Activated B cell treated with CpG ODN at 0.5 μM for 24 hours (primary cell): Measurements from ENCODE around the gene FARP1. TPM values are rescaled to one million over a fixed set of nuclear protein-coding genes. Genes with fewer than 3 reads are reported as not detected.
A peak's percentile ranks its signal among the peaks of the same experiment; 100 is the strongest.

Experiments
- ATAC-seq: fragments of 200-7000 bp; cut with Tn5 transposase; one replicate; pipeline ENCODE4 v1.10.0; 2021; ENCODE audit warnings: low read depth, mild to moderate bottlenecking, moderate library complexity
- CTCF ChIA-PET: fragments of 350-600 bp; sonication (Branson Sonifier 250); formaldehyde crosslinking; loops from one replicate; lab custom pipeline; 2021; ENCODE audit warnings: antibody characterized with exemption; lab: Charles Lee
- POLR2A ChIA-PET: fragments of 350-600 bp; sonication (Branson Sonifier 250); formaldehyde crosslinking; loops from one replicate; lab custom pipeline; 2021; ENCODE audit warnings: antibody characterized with exemption; lab: Charles Lee
- DNase-seq: peaks from one replicate; pipeline ENCODE4 v3.0.0; 2022
- H3K27ac Mint-ChIP-seq: one replicate; pipeline ENCODE4 v1.8.0; 2020; ENCODE audit warnings: mixed read lengths
- H3K27me3 Mint-ChIP-seq: one replicate; pipeline ENCODE4 v1.8.0; 2021; ENCODE audit warnings: mixed read lengths
- H3K36me3 Mint-ChIP-seq: one replicate; pipeline ENCODE4 v1.8.0; 2021; ENCODE audit warnings: low read depth, mixed read lengths
- H3K4me1 Mint-ChIP-seq: one replicate; pipeline ENCODE4 v1.8.0; 2021; ENCODE audit warnings: mixed read lengths
- H3K4me3 Mint-ChIP-seq: one replicate; pipeline ENCODE4 v1.8.0; 2020; ENCODE audit warnings: mild to moderate bottlenecking, mixed read lengths
- H3K9me3 Mint-ChIP-seq: one replicate; pipeline ENCODE4 v1.8.0; 2020; ENCODE audit warnings: mixed read lengths
- intact Hi-C: fragments of 100-400 bp; cut with micrococcal nuclease; formaldehyde crosslinking; loops from one replicate; pipeline ENCODE4 v1.15.1; 2024
- total RNA-seq: library from RNA; stranded (reverse); gene quantifications from 2 replicates; pipeline ENCODE4 v1.2.3, GENCODE V29; 2022
- TF ChIP-seq, protein P1 (sequence below): fragments of 200-600 bp; IDR thresholded peaks from one replicate; pipeline ENCODE4 v1.8.0; 2022; ENCODE audit warnings: antibody characterized with exemption, mild to moderate bottlenecking

Gene FARP1
- total RNA-seq, 1 donor from 2014 or later: 2.1 TPM

DNA sequence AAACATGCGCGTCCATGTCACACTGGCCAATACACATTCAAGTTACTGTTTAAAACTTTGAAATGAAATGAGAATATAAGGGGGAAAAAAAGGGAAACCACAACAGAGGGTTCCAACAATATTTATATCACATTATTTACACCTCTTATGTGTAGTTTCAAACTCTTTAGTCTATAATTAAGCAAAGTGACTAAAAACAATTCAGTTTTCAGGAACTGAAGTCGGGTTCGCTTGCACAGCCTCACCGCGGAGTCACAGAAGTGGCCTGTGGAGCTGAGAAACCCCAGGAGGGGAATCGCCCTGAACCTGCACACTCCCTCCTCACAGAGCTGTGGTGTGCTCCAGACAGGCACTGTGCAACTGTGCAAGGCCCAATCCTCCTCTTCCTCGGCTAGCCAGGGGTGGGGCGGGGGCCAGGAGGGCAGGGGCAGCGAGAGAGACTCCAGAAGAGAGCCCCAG lies 358.1 kb downstream of the FARP1 start:
- no peaks in the 10 kb centered on the region for H3K9me3 Mint-ChIP-seq
- TF ChIP-seq, protein P1, sequence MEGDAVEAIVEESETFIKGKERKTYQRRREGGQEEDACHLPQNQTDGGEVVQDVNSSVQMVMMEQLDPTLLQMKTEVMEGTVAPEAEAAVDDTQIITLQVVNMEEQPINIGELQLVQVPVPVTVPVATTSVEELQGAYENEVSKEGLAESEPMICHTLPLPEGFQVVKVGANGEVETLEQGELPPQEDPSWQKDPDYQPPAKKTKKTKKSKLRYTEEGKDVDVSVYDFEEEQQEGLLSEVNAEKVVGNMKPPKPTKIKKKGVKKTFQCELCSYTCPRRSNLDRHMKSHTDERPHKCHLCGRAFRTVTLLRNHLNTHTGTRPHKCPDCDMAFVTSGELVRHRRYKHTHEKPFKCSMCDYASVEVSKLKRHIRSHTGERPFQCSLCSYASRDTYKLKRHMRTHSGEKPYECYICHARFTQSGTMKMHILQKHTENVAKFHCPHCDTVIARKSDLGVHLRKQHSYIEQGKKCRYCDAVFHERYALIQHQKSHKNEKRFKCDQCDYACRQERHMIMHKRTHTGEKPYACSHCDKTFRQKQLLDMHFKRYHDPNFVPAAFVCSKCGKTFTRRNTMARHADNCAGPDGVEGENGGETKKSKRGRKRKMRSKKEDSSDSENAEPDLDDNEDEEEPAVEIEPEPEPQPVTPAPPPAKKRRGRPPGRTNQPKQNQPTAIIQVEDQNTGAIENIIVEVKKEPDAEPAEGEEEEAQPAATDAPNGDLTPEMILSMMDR: no peak
- ChIA-PET POLR2A (interaction anchor here (0.5 to 2.8 kb wide), 6 partner anchors 8 to 76 kb away, joined by 3 to 9 read pairs (median 4); partner anchors contain the start of gene STK24), CTCF (interaction anchor here (1.1 kb wide), 1 partner anchor 172 kb away, joined by 4 read pairs; no protein-coding TSS in a partner anchor)
- peak overlapping the region; percentile 65 for H3K27ac Mint-ChIP-seq
- peak; percentile 87 for ATAC-seq
- peaks cover 44% of the 10 kb centered on the region for H3K36me3 Mint-ChIP-seq
- intact Hi-C loops: loop anchor here (1.0 to 2.0 kb wide), 2 partner anchors 8 to 14 kb away; no protein-coding TSS in a partner anchor
- H3K27me3 Mint-ChIP-seq: no peaks in the 10 kb centered on the region
- H3K4me1 Mint-ChIP-seq: peaks cover 85% of the 10 kb centered on the region
- H3K4me3 Mint-ChIP-seq: peak overlapping the region; percentile 44
- DNase-seq: no peak

DNA sequence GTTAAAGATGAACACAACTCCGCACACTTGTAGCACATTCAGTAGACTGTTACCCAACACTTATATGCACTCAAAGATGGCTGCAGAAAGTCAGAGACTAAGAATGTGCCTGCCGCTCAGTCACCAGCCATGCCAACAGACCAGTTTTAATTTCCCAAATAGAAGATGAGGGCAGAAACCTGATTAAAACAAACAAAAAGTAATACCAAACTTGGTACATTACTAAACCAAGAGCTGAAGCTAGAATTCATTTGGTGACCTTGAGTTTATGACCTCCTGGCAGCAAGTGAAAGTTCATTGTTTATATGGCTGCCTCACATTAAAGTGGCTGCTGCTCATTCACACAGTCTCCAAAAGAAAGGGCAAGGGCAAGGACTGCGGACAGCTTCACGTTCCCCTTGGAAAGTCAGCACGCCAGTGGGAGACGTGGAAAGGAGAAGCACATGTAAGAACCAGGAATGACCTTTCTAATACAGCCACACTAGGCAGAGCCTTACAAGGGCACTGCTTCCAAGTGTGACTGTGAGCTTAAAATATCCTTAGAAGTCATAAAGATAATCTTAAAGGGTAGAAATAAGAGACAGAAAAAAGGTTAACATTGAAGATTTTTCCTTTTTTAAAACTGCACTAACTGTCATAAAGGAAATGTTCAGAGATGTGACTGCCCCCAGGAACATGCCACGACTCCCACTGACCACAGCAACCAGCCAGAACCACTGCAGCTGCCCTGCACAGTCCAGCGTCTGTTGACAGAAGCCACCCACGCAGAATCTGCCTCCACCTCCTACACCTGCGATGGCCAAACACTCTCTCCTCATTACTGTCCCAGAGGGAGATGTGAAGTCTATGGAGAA lies 360.5 kb downstream of the FARP1 start:
- CTCF ChIA-PET: interaction anchor here (0.7 kb wide), 1 partner anchor 150 kb away, joined by 3 read pairs; no protein-coding TSS in a partner anchor
- TF ChIP-seq, protein P1: no peak
- peaks cover 26% of the 10 kb centered on the region for H3K36me3 Mint-ChIP-seq
- no peaks in the 10 kb centered on the region for H3K27me3 Mint-ChIP-seq
- H3K27ac Mint-ChIP-seq: peak overlapping the region; percentile 65
- intact Hi-C loops: loop anchor here (2.0 kb wide), 1 partner anchor 15 kb away; no protein-coding TSS in a partner anchor
- POLR2A ChIA-PET: interaction anchor here (0.5 to 2.0 kb wide), 5 partner anchors 15 to 608 kb away, joined by 3 to 10 read pairs (median 4); partner anchors contain the start of gene STK24
- ATAC-seq (no peak), DNase-seq (no peak)
- peaks cover 90% of the 10 kb centered on the region for H3K4me1 Mint-ChIP-seq
- H3K9me3 Mint-ChIP-seq: no peaks in the 10 kb centered on the region
- peak overlapping the region; percentile 42 for H3K4me3 Mint-ChIP-seq

DNA sequence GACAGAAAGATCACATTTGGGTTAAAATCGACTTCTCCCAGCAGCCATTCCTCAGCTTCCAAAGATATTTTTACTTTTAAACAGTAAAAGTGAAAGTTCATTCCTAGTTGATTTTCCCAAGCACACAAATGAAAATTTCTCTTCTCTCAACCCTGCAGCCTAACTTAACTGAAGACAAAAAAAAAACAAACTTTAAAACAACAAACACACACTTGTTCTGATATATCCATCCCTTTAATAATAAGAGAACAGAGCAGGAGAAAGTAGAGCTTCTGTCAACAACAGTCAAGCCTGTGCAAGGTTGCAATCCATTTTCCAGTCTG lies 361.1 kb downstream of the FARP1 start:
- Mint-ChIP-seq H3K27ac (peak overlapping the region; percentile 65), H3K4me1 (peaks cover 95% of the 10 kb centered on the region), H3K36me3 (peaks cover 23% of the 10 kb centered on the region), H3K9me3 (no peaks in the 10 kb centered on the region), H3K27me3 (no peaks in the 10 kb centered on the region), H3K4me3 (peak overlapping the region; percentile 42)
- ChIA-PET POLR2A (interaction anchor here (0.6 to 2.0 kb wide), 6 partner anchors 15 to 607 kb away, joined by 3 to 8 read pairs (median 4); partner anchors contain the start of gene STK24), CTCF (interaction anchor here (0.9 kb wide), 1 partner anchor 149 kb away, joined by 3 read pairs; no protein-coding TSS in a partner anchor)
- ATAC-seq: no peak
- TF ChIP-seq, protein P1: no peak
- intact Hi-C loops: loop anchor here (2.0 kb wide), 1 partner anchor 15 kb away; no protein-coding TSS in a partner anchor
- no peak for DNase-seq

DNA sequence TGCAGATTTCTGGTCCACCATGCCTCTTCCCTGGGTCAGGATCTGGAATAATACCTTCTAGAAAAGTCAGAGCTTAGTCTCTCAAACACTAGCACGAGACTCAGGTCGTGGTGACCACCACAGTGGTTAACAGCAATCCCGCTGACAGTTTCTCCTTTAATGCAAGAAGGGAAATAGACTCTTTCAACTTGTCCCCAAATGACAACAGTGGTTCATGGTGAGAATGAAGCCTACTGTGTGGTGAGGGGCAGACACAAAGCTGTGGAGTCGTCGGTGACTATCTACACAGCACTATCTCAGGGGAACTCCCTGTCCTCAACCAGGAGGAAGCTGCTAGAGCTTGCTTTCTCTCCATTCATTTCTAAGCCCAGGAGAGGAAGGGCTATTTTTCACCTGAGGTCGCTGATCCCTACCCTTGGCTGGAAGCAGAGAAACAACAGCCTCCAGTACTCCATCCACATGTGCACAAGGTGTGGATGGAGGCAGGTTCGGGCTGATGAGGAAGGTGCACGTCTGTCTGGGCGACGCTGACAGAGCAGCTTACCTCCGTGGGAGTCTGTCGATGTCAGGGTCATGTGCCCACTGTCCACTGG lies 361.6 kb downstream of the FARP1 start:
- TF ChIP-seq, protein P1: no peak
- peak overlapping the region; percentile 65 for H3K27ac Mint-ChIP-seq
- ATAC-seq (peak; percentile 21), DNase-seq (no peak)
- H3K9me3 Mint-ChIP-seq: no peaks in the 10 kb centered on the region
- no peaks in the 10 kb centered on the region for H3K27me3 Mint-ChIP-seq
- CTCF ChIA-PET: interaction anchor here (0.9 kb wide), 1 partner anchor 148 kb away, joined by 3 read pairs; no protein-coding TSS in a partner anchor
- H3K4me3 Mint-ChIP-seq: peak overlapping the region; percentile 42
- peaks cover 98% of the 10 kb centered on the region for H3K4me1 Mint-ChIP-seq
- peaks cover 19% of the 10 kb centered on the region for H3K36me3 Mint-ChIP-seq
- intact Hi-C loops: loop anchor here (2.0 kb wide), 1 partner anchor 16 kb away; no protein-coding TSS in a partner anchor
- POLR2A ChIA-PET: interaction anchor here (0.6 to 2.0 kb wide), 8 partner anchors 16 to 530 kb away, joined by 3 to 8 read pairs (median 4); partner anchors contain the start of gene STK24

Other genes with a start within 250 kb of the FARP1 start
- 139 and 152 TPM in 2 replicates for gene IPO5, start 189.4 kb upstream of the FARP1 start, total RNA-seq
- gene RNF113B, start 34.2 kb downstream of the FARP1 start, total RNA-seq: not detected in 2 replicates